GM20431 (cell line): ENCODE measurements around the gene WDR45B.

ENCODE experiments used
- in situ Hi-C: fragments of 300-500 bp; cut with MseI, MboI; formaldehyde crosslinking; loops from one replicate; pipeline ENCODE4 v1.15.0; 2020; ENCODE audit warnings: low sequenced_read_pairs; ENCODE audit not compliant: unreplicated experiment

WDR45B gene

DNA sequence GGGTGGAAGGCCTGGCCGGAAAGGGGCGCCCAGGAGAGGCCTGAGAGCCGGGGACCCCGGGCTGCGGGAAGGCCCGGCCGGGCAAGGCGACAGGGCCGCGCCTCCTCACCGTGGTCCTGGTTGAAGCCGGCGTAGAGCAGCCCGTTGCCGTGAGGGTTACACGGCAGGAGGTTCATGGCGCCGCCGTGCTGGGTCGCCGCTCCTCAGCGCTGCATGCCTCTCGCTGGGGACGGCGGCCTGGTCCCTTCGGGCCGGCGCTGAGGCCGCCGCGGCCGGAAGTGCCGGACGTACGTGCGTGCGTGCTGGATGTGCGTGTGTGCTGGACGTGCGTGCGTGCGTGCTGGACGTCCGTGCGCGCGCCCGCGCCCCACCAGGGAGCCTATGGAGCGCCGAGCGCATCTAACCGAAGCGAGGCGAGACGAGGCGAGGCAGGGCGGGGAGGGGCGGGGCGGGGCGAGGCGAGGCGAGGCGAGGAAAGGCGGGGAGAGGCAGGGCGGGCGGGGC is at the start of gene WDR45B:
WDR45B (minus strand) TSS at position 280 of the 504 bp plus-strand sequence; CDS start at position 176, 104 bp downstream.
- in situ Hi-C loops, result no loop called here

DNA sequence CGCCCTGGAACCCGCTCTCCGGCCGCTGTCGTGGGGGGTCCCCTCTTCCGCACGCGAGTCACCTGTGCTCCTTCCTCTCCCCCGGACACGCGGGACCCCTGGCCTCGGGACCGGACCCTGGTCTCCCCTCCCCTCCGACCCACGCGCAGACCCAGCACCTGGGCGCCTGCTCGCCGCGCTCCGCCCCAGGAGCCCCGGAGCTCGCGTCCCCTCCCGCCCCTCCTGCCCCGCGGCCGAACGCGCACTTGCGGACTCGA is 49.5 kb upstream of the WDR45B start:
- in situ Hi-C loops, result no loop called here

DNA sequence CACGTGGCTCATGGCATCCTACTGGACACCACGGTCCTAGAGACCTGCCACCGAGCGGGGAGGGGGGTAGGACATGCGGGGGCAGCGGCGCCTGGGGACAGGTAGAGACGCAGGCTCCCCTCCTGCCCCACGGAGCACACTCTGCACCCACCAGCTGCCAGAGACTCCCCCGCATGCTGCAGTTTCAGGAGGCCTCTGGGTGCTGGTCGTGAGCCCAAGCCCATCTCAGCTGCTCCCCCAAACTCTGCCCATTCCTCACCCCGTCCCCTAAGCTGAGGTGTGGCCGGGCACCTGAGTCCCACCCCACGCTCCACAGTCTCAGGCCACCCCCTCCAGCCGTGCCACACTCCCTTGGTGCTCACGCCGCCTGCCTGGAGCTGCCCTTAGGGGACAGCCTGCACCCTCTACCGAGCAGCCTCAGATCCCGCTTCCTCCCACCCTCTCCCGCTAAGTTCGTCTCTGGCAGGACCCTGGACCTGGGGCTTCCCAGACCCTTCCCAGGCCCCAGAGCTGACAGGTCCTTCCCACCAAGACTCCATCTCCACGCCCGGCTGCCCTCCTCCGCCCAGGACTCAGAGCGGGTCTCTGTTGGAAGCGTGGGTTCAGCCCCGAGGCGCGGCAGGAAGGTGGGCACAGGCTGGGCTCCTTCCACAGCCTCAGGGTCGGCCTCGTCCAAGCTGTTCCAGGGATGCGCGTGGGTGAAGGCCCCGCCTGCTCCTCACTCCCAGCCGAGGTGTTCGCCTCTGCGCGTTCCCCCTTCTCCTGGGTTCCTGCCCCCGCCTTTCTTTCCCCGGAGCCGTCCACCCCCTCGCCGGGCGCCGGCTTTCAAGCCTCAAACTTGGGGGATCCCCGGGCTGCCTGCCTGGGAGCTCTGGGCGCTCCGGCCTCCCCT is 48.9 kb upstream of the WDR45B start:
- in situ Hi-C loops, result no loop called here

DNA sequence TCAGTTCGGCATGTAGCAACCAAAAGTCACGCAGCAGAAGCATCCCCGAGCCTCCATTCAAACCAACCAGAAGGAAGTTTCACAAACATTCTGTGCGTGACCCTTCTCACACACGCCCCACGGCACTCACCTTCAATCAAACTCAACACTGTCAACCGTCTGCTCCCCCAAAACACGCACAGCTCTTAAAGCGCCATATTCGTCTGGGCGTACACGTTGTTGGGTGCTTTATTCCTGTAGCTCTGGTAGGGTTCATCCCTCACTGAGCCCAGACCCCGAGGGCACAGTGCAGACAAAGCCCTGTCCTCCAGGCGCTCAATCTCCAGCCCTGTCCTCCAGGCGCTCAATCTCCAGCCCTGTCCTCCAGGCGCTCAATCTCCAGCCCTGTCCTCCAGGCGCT is 48.0 kb upstream of the WDR45B start:
- in situ Hi-C loops, result no loop called here

DNA sequence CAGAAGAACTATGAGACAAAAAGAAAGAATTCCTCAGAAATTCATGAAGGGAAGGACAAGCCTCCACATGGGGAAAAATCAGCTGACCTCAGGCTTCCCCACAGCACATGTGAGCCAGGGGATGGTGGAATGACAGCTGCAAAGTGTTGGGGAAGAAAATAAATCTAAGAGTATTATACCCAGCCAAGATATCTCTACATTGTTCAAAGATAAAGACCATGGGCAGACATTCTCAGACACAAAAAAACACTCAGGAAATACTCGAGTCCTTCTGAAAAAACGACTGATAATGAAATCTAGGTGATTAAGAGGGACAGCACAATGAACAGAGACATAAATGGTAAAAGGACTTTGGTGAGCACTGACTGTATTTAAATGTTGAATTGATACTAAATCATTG is 46.4 kb upstream of the WDR45B start:
- in situ Hi-C loops, result no loop called here

DNA sequence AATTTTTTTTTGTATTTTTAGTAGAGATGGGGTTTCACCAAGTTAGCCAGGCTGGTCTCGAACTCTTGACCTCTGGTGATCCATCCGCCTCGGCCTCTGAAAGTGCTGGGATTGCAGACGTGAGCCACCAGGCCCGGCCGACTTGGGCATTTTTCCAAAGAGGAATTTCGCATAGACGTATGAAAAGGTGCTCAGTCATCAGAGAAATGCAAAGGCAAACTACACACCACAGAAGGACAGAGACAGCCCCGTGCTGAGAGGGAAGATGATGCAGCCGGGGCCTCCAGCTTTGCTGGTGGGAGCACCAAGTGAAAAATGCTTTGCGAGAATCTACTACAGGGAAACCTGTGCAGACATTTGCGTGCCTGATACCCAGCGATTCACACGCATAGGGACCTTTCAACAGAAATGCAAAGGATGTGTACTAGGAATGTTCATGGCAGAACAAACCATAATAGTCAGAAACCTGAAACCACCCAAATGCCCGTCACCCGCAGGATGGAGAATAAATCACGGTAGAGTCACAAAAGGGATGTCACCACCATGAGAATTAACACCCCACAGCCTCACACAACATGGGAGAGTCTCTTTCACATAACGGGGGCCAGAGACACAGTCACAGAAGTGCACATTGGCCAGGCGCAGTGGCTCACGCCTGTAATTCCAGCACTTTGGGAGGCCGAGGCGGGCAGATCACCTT is 45.1 kb upstream of the WDR45B start:
- in situ Hi-C loops, result no loop called here

DNA sequence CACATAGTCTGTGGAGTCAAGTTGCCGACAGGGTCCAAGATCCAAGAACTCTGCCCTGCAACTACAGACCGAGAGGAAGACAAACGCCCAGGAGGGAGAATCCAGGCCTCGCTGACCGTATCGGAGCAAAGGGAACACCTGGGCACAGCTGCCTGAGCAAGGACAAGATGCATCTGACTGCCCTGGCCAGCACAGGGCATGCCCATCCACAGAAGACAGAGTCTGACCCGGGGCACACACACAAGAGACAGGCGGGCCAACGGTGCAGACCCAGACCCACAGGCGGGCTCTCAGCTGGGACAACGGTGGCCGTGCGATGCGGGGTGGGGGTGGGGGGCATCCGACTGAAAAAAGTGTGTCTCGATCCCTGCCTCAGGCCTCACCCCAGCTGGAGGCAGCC is 44.0 kb upstream of the WDR45B start:
- in situ Hi-C loops, result no loop called here

DNA sequence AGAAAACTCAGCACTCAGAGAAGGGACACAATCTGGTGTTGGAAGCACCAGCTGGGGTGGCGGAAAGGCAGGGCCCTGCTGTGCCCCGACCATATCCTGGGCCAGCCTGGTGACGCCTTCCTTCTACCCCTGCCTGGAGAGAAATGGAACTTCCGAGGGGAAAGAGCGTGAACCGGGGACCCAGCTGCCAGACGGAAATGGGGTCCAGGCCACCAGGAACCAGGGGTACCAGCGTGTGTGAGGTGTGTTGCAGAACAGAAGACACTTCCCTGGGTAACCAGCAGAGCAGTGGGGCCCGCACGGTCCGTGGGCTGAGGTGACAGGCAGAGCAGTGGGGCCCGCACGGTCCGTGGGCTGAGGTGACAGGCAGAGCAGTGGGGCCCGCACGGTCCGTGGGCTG is 43.5 kb upstream of the WDR45B start:
- in situ Hi-C loops, result no loop called here

DNA sequence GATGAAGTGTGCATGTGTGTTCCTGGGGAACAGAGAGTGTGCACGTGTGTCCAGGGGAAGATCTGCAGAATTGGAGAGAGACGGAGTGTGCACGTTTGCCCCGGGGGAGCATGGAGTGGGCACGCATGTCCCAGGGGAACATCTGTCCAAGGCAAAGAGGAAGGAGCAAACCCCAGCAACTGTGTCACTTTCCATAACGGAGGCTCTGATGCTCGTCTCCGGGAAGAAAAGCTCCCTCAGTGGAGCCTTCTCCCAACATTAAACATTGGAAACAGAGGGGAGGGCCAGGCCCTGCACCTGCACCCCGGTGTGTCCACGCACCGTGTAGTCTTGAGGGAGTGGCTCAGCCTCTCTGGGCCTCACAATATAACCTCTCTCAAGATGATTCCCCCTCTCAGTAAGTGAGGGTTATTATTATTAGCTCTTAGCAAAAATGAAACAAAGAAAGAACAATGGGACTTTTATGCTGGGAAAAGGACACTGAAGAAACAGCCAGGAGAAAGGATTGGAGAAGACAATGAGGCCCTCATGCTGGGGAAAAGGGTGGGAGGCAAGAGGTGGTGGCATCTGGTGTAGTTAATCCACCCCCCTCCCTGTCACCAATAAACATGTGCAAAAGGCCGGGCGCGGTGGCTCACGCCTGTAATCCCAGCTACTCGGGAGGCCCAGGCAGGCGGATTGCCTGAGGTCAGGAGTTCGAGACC is 42.7 kb upstream of the WDR45B start:
- in situ Hi-C loops, result no loop called here

DNA sequence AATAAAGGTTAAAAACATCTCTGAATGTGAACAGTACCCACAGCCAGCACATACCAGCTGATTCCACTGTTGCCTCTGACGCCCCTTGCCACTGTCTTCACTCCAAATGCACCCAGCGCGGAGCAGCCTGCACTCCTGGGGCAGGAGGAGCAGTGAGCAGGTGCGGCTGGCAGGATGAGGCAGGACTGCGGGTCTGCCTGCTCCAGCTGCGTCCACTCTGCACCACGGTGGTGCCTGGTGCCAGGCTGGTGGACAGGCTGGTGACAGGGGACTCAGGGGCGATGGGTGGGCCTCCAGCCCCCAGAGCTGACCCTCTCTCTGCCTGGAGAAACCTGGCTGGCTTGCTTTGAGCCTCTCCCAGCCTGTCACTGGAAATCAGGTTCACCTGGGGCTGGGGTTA is 40.8 kb upstream of the WDR45B start:
- in situ Hi-C loops, result no loop called here

DNA sequence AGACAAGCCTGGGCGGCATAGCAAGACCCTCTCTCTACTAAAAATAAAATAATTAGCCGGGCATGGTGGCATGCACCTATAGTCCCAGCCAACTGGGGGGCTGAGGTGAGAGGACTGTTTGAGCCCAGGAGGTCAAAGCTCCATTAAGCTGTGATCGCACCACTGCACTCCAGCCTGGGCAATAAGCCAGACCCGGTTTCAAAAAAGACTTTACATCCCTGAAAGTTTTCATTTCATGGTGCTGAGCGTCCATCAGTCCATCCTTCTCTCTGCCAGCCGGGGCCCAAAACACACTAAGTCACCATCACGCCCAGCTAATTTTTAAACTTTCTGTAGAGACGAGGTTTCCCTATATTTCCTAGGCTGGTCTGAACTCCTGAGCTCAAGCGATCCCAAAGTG is 39.6 kb upstream of the WDR45B start:
- in situ Hi-C loops, result no loop called here

DNA sequence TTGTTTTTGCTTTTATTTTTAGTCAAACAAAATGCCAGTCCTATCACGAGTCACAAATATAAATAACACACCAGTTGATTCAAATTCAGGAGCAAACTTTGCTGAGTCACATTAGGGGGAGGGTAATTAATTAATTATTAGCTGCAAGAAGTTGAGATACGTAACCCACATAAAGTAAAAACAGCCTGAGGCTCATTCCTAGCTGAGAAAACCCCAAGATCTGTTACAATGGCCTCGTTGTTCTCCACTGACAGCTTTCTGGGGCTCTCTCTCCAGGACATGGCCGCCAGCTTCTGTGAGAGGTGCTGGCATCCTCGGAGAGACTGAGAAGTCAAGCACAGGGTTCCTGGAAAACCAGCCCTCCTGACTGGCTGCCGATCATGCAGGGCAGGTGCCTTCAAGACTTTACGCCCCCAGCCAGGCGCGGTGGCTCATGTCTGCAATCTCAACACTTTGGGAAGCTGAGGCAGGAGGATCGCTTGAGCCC is 39.2 kb upstream of the WDR45B start:
- in situ Hi-C loops, result no loop called here

DNA sequence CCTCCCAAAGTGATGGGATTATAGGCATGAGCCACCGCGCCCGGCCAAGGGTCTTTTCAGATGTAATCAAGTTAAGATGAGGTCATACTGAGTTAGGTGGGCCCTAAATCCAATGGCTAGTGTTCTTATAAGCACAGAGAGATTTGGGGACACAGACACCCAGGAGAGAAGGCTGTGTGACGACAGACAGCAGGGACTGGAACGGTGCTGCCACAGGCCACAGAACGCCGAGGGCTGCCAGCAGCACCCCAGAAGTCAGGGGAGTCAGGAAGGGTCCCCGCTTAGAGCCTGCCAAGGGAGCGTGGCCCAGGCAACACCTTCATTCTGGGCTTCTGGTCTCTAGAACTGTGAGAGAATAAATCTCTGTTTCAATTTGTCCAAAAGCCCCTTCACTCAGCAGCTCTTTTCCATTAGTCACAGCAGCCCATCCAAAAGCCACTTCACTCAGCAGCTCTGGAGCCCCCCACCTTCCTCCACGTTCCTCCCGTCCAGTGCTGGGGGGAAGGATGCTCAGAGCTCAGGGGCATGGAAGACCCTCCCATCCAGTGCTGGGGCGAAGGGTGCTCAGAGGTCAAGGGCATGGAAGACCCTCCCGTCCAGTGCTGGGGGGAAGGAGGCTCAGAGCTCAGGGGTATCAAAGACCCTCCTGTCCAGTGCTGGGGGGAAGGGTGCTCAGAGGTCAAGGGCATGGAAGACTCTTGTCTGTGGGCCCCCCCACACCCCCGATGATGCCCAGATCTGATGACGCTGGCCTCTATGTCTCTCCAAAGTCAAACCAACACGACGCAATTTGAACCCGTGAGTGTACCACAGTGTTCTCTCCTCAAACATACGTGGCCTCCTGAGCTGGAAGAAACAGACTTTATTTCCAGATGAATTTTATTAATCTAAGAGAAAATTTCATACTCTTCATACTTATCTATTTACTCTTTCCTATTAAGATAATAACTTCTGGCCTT is 38.4 kb upstream of the WDR45B start:
- in situ Hi-C loops, result no loop called here

DNA sequence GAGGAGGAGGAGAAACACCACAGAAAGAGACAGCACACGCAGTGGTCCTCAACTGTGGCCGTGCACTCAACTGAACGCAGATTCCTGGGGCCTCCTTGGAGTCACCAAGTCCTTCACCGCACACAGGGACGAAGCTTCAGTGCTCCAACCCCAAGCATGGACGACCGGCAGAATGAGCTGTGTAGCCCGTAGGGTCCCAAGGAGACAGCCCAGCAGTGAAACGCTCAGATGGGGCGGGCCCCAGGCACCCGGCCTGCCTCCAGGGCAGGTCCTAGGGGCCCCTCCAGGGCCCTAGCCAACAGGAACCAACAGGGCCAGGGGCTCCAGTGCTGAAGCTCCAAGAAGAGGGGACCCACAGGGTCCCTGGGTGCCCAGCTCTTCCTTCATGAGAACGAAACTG is 37.0 kb upstream of the WDR45B start:
- in situ Hi-C loops, result no loop called here

DNA sequence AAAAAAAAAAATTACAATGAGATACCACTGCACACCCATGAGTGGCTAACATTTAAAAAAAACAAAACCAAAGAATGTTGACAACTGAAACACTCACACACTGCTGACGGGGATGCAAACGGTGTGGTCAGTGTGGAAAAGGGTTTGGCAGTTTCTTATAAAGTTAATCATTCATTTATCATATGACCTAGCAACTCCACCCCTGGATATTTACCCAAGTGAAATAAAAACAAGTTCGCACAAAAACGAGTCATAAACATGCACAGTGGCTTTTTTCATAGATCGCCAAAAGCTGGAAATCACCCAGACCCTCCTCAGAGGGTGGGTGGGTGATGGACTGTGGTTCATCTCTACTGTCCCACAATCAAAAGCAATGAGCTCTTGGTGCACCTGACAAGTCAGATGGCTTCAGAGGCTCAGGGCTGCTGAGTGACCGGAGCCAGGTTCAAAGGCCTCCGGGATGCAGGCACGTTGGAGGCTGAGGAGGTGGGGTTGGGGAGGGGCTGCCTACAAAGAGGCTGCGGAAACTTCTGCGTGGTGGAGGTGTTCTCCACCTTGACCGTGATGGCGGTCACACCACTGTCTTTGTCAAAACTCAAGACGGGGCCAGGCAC is 36.1 kb upstream of the WDR45B start:
- in situ Hi-C loops, result no loop called here

DNA sequence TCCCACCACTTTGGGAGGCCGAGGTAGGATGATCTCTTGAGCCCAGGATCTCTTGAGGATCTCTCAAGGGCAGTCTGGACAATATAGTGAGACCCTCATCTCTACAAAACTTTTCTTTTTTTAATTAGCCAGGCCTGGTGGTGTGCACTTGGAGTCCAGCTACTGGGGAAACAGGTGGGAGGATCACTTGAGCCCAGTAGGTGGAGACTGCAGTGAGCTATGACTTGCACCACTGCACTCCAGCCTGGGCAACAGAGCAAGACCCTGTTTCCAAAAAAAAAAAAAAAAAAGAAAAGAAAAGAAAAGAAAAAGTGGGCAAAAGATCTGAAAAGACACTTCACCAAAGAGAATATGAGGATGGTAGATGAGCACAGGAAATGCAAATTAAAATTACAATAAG is 35.3 kb upstream of the WDR45B start:
- in situ Hi-C loops, result no loop called here

DNA sequence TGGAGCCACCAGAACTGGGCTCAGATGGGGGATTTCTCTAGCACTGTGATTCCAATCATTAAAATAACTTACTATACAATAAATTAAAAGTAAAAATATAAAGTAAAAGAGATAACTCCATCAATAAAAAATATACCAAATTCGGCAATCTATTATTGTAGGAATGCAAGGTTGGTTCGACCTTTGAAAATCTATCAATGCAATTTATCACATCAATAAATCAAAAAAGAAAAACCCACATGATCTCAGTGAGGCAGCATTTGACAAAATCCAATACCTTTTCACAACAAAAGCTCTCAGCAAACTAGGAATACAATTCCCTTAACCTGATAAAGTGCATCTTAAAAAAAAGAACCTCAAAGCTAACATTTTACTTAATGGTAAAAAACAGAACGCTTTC is 33.3 kb upstream of the WDR45B start:
- in situ Hi-C loops, result no loop called here

DNA sequence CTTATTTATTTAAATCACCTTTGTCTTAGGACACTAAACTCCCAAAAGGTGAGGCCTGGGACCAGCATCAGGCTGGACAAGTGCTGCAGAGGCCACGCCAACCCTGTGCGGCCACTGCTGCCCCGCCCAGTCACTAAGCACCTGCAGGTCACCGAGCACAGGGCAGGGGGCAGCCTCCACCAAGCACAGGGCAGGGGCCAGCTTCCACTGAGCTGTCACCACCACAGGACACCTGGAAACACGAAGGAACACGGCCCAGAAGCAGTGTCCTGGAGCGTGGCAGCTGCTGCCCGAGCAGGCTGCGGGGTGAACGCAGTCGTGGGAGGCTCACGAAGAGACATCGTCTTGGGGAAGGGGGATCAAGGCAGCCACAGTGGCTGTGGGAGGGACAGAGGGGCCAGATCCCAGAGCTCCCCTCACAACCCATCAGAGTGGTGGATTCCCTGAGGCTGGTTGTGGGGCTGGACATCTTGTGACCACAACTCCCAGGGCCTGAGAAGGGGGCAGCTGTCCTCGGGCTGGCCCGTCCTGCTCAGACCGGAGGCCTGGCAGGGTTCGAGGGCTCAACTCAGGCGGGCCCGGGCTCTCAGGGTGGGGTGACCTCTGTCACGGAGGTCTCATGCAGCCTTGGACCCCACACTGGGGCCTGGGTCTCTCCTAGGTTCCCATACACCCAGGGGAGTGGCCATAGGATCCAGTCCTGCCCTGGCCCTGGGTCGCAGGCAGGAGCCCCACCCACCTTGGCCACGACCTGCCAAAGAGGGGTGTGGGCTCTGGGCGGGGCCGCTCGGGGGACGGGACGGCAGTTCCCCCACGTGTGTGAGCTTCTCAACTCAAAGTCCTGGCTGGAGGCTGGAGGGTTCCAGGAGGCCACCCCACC is 31.6 kb upstream of the WDR45B start:
- in situ Hi-C loops, result no loop called here
